Ovary (tissue), 9 donors: ENCODE results near the gene ANKRD10. TPM values are rescaled to one million over a fixed set of nuclear protein-coding genes. Genes with fewer than 3 reads are reported as not detected.

ENCODE experiments used
- DNase-seq, 5 donors: peaks; one replicate each; pipeline ENCODE4 v3.0.0-alpha.2; 2019 to 2020
- H3K27ac ChIP-seq, 2 donors: fragments of 200-600 bp; one replicate each; pipeline versions ENCODE4 v1.5.1 to v1.8.0; 2019 to 2022
- H3K27me3 ChIP-seq: fragments of 200-600 bp; one replicate; pipeline ENCODE4 v1.8.0; 2022
- H3K36me3 ChIP-seq: fragments of 200-600 bp; sonication (generic); one replicate; pipeline ENCODE4 v1.5.1; 2019
- H3K4me1 ChIP-seq: one replicate; pipeline ENCODE4 v1.8.1; 2013; ENCODE audit warnings: mild to moderate bottlenecking, moderate library complexity; ENCODE audit not compliant: insufficient read depth
- H3K4me3 ChIP-seq: fragments of 200-600 bp; sonication (generic); one replicate; pipeline ENCODE4 v1.5.1; 2017
- H3K9me3 ChIP-seq, 2 donors: fragments of 200-600 bp in 1 of 2; sonication (generic) in 1 of 2; one replicate each; pipeline versions ENCODE4 v1.5.1 to v1.8.1; 2013 to 2019; ENCODE audit warnings: mild to moderate bottlenecking in 1 of 2, moderate library complexity in 1 of 2
- EP300 ChIP-seq: sonication (generic); formaldehyde crosslinking; IDR thresholded peaks from one replicate; pipeline ENCODE4 v1.6.1; 2017; ENCODE audit warnings: antibody characterized with exemption
- POLR2A ChIP-seq: fragments of 450-650 bp; IDR thresholded peaks from one replicate; pipeline ENCODE4 v1.6.1; 2017; ENCODE audit warnings: antibody characterized with exemption, mild to moderate bottlenecking, moderate library complexity
- WGBS, 3 donors: extraction: QIAGEN DNeasy Blood & Tissue Kit in 1 of 3; methylation state at CpG; one replicate each; pipeline versions ENCODE4 v1.1.5 to v1.1.7; 2013 to 2017; 5-methylcytosine and 5-hydroxymethylcytosine counted together
- intact Hi-C, 4 donors: fragments of 100-400 bp; cut with DNase I; formaldehyde crosslinking; loops; one replicate each; pipeline versions ENCODE4 v1.11.0 to v1.15.1; 2022 to 2023
- polyA plus RNA-seq, 2 donors: library from polyadenylated mRNA; stranded (reverse); fragments of 200-250 nt in 1 of 2; fragments of 350-450 nt in 1 of 2; fragmentation: Illumina TruSeq in 1 of 2; extraction: RNeasy Lipid Tissue Mini Kit (QIAGEN cat#74804) in 1 of 2; gene quantifications; one replicate each; pipeline ENCODE4 v1.2.3, GENCODE V29; 2013 to 2014
- total RNA-seq, 7 donors: library from RNA; depleted of rRNA in 2 of 7; stranded (reverse); fragments of >200 nt in 2 of 7; fragmentation: NEBNext Ultra II Directional in 3 of 7; extraction: Animal tissue kit (Norgen Biotek cat#: 25700) in 3 of 7; gene quantifications; one replicate each; pipeline versions ENCODE4 v1.1.0 to v1.2.4, GENCODE V29; 2016 to 2023
- TF ChIP-seq, protein P1 (sequence below), 3 donors: fragments of 450-650 bp in 2 of 3; fragments of 200-600 bp in 1 of 3; IDR thresholded peaks; one replicate each; pipeline versions ENCODE4 v1.5.1 to v1.8.0; 2016 to 2022; ENCODE audit warnings: antibody characterized with exemption in 3 of 3, mild to moderate bottlenecking in 1 of 3
- donor health status: DM: no; HTN: no; CAD: no; lungs with moderate emphysema.
- donor health status: DM: no; HTN: no; CAD: no.
- donor health status: Bipolar disorder and iron deficiency.
- donor health status: DM: yes; HTN: yes; CAD: no.
- donor health status: DM: no; HTN: no; CAD: no.
- donor health status: DM: yes; HTN: yes; CAD: no.

ANKRD10 gene
- total and polyA plus RNA-seq, 9 donors = 62.4 to 172 (median 129) TPM

DNA sequence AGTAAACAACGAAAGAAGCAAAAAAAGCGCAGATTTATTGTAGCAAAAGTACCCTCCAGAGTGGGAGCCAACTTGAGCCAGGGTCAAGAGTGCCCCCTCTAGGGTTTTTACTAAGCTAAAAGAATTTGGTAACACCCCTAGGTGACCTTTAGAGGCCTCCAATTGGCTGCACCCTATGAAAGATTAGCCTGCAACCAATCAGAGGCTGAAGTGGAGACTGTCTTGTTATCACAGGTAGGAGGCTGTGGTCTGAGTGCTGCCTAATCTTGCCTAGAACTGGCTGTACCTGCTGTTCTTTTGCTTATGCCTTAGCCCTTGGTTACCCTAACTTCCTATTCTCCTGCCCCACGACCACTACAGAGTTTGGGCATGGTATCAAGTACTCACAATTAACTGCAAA is 38.3 kb downstream of the ANKRD10 start:
- TF ChIP-seq, protein P1, sequence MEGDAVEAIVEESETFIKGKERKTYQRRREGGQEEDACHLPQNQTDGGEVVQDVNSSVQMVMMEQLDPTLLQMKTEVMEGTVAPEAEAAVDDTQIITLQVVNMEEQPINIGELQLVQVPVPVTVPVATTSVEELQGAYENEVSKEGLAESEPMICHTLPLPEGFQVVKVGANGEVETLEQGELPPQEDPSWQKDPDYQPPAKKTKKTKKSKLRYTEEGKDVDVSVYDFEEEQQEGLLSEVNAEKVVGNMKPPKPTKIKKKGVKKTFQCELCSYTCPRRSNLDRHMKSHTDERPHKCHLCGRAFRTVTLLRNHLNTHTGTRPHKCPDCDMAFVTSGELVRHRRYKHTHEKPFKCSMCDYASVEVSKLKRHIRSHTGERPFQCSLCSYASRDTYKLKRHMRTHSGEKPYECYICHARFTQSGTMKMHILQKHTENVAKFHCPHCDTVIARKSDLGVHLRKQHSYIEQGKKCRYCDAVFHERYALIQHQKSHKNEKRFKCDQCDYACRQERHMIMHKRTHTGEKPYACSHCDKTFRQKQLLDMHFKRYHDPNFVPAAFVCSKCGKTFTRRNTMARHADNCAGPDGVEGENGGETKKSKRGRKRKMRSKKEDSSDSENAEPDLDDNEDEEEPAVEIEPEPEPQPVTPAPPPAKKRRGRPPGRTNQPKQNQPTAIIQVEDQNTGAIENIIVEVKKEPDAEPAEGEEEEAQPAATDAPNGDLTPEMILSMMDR (IDR thresholded peaks at IDR 0.05) = no peak
- TF ChIP-seq POLR2A (no peak), EP300 (no peak)
- no peaks in the 10 kb centered on the region for H3K9me3 ChIP-seq
- no peak for DNase-seq
- H3K4me1 ChIP-seq = peaks cover 3% of the 10 kb centered on the region
- no peaks in the 10 kb centered on the region for H3K27me3 ChIP-seq
- intact Hi-C loops = no loop called here
- no peak overlapping the region for H3K27ac ChIP-seq
- no peak overlapping the region for H3K4me3 ChIP-seq
- 92 to 95% (median 93%) methylated on average over 3 of the region's 3 CpGs for WGBS, 3 donors
- no peaks in the 10 kb centered on the region for H3K36me3 ChIP-seq

GRCh38 chr13:110875241-110875640 is 39.6 kb downstream of the ANKRD10 start:
- Histone ChIP-seq H3K27ac (no peak overlapping the region), H3K4me1 (peaks cover 7% of the 10 kb centered on the region), H3K4me3 (peak overlapping the region; percentile 32), H3K27me3 (no peaks in the 10 kb centered on the region), H3K9me3 (no peaks in the 10 kb centered on the region), H3K36me3 (no peaks in the 10 kb centered on the region)
- 51 to 67% (median 59%) methylated on average over 8 of the region's 8 CpGs for WGBS, 3 donors
- TF ChIP-seq POLR2A = no peak
- TF ChIP-seq EP300 = no peak
- TF ChIP-seq, protein P1 (IDR thresholded peaks at IDR 0.05) = no peak
- intact Hi-C loops = no loop called here
- DNase-seq = no peak

- H3K4me1 ChIP-seq = peaks cover 9% of the 10 kb centered on the region
- H3K36me3 ChIP-seq = no peaks in the 10 kb centered on the region
- peak overlapping the region; percentile 32 for H3K4me3 ChIP-seq
- peak; percentile 86 to 93 (median 89) for DNase-seq
- no peaks in the 10 kb centered on the region for H3K27me3 ChIP-seq
- WGBS, 3 donors = 0 to 2% (median 2%) methylated on average over 28 to 32 of the region's 32 CpGs
- TF ChIP-seq EP300 (no peak), POLR2A (no peak)
- TF ChIP-seq, protein P1 (IDR thresholded peaks at IDR 0.05) = no peak
- intact Hi-C loops = loop anchor here in 1 of 4 donors (5.0 kb wide), 1 partner anchor 38 kb away; no protein-coding TSS in a partner anchor
- H3K27ac ChIP-seq = no peak overlapping the region
- no peaks in the 10 kb centered on the region for H3K9me3 ChIP-seq
Observed at GRCh38 chr13:110874508-110874960, 40.3 kb downstream of the ANKRD10 start.

- TF ChIP-seq EP300 (no peak), POLR2A (no peak)
- TF ChIP-seq, protein P1 (IDR thresholded peaks at IDR 0.05) = no peak
- Histone ChIP-seq H3K36me3 (no peaks in the 10 kb centered on the region), H3K9me3 (no peaks in the 10 kb centered on the region), H3K27me3 (no peaks in the 10 kb centered on the region), H3K27ac (no peak overlapping the region), H3K4me3 (peak overlapping the region; percentile 32), H3K4me1 (peaks cover 9% of the 10 kb centered on the region)
- intact Hi-C loops = loop anchor here in 1 of 4 donors (5.0 kb wide), 1 partner anchor 38 kb away; no protein-coding TSS in a partner anchor
- DNase-seq = no peak
- WGBS, 3 donors = 65 to 71% (median 69%) methylated on average over 19 of the region's 19 CpGs
Observed at GRCh38 chr13:110873639-110874507, 41.0 kb downstream of the ANKRD10 start.
